GM12891 (cell line): ENCODE measurements around the gene THSD4.

Experiments
- DNase-seq: peaks from one replicate; pipeline ENCODE4 v3.0.0; 2011; ENCODE audit warnings: low spot score; ENCODE audit not compliant: insufficient read length
- FAIRE-seq: peaks from 2 replicates; lab custom pipeline; 2011; peaks lifted over from hg19 to GRCh38; lab: Jason Lieb, UNC
- PAX5 ChIP-seq: IDR thresholded peaks from 2 replicates; pipeline ENCODE4 v1.6.1; 2011; ENCODE audit warnings: low read length, moderate library complexity, mild to moderate bottlenecking; ENCODE audit not compliant: insufficient read depth, severe bottlenecking
- POLR2A ChIP-seq: IDR thresholded peaks from 2 replicates; pipeline ENCODE4 v1.6.1; 2011; ENCODE audit warnings: low read depth, low read length, control low read depth
- POLR2AphosphoS5 ChIP-seq: IDR thresholded peaks from 2 replicates; pipeline ENCODE4 v1.6.1; 2011; ENCODE audit warnings: low read depth, low read length, control low read depth
- POU2F2 ChIP-seq: IDR thresholded peaks from 2 replicates; pipeline ENCODE4 v1.6.1; 2011; ENCODE audit warnings: low read depth, mild to moderate bottlenecking, control low read depth, low read length, moderate library complexity
- SPI1 ChIP-seq: IDR thresholded peaks from 2 replicates; pipeline ENCODE4 v1.6.1; 2011; ENCODE audit warnings: low read depth, low read length, control low read depth
- TAF1 ChIP-seq: IDR thresholded peaks from 2 replicates; pipeline ENCODE4 v1.6.1; 2011; ENCODE audit warnings: low read depth, low read length, control low read depth

Gene THSD4

DNA sequence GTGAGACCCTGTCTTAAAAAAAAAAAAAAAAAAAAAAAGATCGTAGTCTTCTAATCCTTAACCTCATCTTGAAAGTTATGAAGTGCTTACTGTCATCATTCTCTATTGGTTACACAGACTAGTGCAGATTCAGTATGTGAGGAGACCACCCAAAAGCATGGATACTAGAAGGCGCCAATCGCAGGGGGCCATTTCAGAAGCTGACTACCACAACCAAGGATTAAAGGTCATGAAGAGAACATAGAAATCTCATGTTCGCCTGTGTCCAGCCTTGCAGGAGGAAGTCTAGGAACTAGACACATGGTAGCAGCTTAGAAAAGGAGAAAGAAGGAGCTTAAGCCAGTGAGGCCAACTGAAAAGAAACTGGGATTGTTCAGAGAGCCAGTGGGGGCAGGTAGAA is 207.8 kb downstream of the THSD4 start:
- no peak for FAIRE-seq
- TF ChIP-seq POLR2AphosphoS5: no peak
- TF ChIP-seq TAF1: no peak
- TF ChIP-seq POLR2A: no peak
- TF ChIP-seq SPI1: no peak
- TF ChIP-seq PAX5: no peak
- no peak for TF ChIP-seq POU2F2
- DNase-seq: no peak

DNA sequence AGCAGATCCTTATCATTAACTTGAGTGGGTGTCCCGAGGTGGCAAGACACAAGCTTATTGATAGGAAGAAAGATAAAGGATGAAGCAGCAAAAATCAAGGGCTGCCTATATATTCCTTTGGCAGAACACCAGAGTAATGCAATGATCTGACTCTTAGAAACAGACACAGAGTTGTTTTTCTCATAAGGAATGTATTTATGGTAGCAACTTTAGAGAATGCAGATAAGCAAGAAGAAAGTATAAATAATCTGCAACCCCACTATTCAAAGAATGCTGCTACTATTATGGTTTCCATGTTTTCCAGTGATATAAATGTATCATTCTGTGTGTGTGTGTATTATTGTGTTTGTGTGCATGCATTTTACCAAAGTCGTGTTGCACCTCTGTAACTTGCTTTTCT is 208.3 kb downstream of the THSD4 start:
- no peak for TF ChIP-seq TAF1
- TF ChIP-seq POU2F2: no peak
- TF ChIP-seq POLR2A: no peak

DNA sequence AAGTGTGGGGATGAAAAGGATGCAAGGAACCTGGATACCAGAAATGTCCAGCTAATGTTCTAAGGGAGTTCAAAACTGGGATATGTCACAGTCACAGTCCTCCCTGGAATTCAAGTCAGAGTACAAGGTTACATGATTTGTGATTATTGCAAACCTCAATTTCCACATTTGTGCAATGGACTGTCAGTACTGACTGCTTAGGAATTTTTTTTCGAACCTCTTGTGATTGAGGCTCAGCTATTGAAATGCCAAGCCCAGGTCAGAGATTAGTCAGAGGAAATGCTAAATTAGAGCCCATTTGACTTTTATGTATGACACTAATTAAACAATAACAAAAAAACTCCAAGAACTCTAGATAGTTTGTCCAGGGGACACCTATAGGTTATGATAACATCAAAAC is 210.2 kb downstream of the THSD4 start:
- FAIRE-seq (no peak), DNase-seq (no peak)
- TF ChIP-seq PAX5: no peak

More for the DNA sequence above, 208.3 kb downstream of the THSD4 start:
- FAIRE-seq: no peak
- DNase-seq: no peak

DNA sequence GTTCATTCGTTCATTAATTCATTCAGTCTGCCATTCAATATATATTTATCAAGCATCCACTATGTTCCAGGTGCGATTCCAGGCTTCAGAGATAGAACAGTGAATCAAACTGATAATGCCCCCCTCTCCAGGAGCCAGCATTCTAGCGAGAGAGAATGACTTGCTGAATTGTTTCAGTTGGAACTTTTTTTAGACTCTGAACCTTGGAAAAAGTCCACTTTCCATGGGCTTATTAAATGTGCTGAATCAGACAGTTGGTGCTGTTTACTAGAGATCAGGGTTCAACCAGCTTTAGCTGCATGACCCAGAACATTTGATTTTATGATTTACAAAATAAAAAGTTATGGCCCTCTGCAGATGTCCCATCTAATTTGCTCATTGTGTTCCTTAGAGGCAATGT is 213.2 kb downstream of the THSD4 start:
- DNase-seq (no peak), FAIRE-seq (no peak)
- no peak for TF ChIP-seq POLR2AphosphoS5
- TF ChIP-seq SPI1: no peak
- TF ChIP-seq TAF1: no peak
- no peak for TF ChIP-seq POU2F2
- no peak for TF ChIP-seq POLR2A

DNA sequence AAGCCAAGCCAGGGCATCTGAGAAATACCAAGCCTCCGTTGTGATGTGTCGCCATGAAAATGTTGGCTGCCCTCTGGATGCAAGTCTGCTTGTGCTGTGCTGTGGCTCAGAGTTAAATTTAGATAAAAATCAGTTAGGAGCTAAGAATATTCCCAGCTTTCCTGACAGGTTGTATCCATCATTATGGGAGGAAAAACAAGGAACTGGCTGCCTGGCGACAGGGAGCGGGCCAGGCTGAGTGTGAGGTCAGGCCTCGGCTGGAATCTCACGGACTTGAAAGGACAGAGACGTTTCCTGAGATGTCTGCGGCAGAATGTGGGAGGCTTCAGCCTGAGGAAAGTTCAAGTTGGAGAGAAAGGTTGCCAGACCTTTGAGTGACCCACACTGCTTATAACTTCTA is 213.8 kb downstream of the THSD4 start:
- FAIRE-seq (no peak), DNase-seq (no peak)
- TF ChIP-seq POLR2A (no peak), PAX5 (no peak), SPI1 (no peak), TAF1 (no peak)

DNA sequence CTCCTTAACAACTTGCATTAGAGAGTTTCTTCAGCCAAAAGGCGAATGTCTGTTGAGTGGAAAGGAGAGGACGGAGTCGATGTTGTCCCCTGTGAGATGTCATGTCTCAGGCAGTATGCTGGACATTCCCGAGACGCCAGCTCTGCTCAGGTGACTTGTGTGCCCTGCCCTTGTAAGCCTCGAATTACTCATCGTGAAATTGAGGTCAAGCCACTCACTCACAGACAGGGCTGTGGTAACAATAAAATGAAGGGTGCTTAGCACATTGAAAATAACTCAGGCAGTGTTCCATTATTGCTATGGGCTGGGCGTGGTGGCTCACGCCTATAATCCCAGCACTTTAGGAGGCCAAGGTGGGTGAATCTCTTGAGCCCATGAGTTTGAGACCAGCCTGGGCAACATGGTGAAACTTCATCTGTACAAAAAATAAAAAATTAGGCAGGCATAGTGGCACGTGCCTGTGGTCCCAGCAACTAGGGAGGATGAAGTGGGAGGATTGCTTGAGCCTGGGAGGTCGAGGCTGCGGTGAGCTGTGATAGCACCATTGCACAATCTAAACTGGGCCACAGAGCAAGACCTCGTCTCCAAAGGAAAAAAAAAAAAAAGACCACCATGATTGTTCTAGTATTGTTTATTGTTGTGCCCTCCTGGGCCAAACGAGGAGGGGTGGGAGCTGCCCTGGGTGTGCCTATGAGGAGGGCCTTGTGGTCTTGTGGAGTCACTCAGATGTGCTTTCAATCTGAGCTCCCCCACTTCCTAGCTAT is 214.4 kb downstream of the THSD4 start:
- no peak for FAIRE-seq
- TF ChIP-seq POU2F2 (no peak), POLR2A (no peak), TAF1 (no peak), PAX5 (no peak), POLR2AphosphoS5 (no peak), SPI1 (no peak)
- DNase-seq: no peak

DNA sequence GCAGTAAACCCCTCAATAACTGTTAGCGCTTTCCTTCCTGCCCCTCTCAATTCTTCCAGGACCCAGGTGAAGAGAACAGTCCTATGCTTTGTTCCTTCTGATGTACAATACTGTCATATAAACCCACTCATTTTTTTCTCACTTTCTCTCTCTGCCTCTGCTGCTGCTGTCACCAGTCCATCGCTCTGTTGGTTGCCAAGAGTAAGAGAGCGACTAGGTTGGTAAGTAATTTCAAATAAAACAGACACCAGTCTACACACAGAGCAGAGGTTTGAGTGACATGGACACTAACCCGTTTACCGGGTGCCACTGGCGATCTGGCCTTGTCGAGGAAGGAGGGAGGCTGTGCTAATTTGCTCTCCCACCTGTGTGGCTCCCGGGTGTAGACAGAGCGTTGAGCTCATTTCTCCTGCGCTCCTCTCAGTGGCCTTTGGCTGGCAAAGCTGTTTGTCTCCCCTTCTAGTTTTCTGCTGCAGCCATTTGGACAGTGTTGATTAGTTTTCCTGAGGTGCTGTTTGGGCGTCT is 215.4 kb downstream of the THSD4 start:
- FAIRE-seq (no peak), DNase-seq (no peak)
- TF ChIP-seq PAX5: no peak
- no peak for TF ChIP-seq POLR2AphosphoS5
- TF ChIP-seq SPI1: no peak
- TF ChIP-seq TAF1: no peak
- no peak for TF ChIP-seq POU2F2
- no peak for TF ChIP-seq POLR2A

DNA sequence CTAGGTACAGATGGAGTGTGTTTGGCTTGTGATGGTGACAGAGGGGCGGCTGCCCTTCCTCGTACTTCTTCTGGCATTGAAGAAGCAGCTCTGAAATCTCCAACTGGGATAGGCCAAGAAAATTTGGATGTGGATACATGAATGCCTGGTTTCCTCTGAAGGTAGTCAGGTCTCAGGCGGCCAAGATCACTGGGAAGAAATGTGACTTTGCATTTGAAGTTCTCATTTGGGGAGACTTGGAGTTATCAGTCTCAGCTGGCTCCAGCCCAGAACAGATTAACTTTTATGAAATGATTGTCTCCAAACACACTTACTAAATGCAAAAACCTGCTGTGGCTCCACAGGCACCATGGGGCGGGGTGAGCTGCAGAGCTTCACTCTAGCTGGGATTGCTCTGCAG is 215.9 kb downstream of the THSD4 start:
- no peak for TF ChIP-seq SPI1
- FAIRE-seq (no peak), DNase-seq (no peak)

DNA sequence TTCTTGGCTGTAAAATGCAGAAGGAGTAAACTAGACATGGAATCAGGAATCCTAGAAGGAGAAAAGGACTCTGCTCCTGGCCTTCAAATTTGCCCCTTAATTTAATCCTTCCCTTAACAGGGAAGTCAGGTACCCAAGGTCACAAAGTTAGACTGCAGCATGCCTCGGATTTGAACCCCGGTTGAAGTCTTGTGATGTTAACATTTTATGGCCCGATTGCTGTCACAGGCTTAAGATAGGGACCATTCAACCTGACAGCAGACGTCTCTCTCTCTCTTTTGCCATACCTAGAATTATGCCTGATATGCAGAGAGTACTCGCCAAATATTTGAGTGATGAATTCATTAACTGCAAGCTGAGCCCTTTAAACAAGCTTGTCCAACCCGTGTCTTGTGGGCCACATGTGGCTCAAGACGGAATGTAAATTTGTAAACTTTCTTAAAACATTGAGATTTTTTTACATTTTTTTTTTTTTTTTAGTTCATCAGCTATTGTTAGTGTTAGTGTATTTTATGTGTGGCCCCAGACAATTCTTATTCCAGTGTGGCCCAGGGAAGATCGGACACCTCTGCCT is 217.2 kb downstream of the THSD4 start:
- TF ChIP-seq TAF1 (no peak), PAX5 (no peak), POU2F2 (no peak), POLR2AphosphoS5 (no peak), POLR2A (no peak), SPI1 (no peak)
- DNase-seq: no peak
- no peak for FAIRE-seq

DNA sequence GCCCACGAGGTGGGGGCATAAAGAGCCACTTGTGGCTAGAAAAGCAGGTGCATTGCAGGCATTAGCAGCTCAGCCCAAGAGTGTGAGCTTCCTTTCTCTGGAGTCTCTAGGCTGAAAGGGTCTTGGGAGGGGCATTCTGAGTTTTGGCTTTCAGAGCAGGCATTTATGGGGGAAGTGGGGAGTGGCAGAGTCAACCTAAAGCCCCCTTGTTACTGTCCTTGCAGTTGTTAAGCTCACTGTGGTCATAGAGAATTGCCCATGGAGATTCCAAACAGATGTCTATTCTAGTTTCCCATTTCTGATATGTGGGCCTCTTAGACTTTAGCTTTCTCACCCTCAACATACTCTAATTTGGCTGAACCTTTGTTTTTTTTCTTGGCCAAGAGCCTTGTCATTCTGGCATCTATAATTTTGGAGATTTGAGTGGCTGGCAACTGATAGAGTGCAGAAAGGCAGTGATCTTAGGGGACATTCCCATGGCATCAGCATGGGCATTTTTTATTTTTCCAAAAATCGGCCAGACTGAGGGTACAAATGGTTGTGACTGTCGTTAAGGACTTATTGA is 217.9 kb downstream of the THSD4 start:
- DNase-seq: no peak
- no peak for TF ChIP-seq POU2F2
- TF ChIP-seq POLR2AphosphoS5: no peak
- TF ChIP-seq TAF1: no peak
- no peak for TF ChIP-seq POLR2A
- no peak for TF ChIP-seq PAX5
- TF ChIP-seq SPI1: no peak
- no peak for FAIRE-seq
